ENCODE results near the gene ALDH4A1. TPM values are rescaled to one million over a fixed set of nuclear protein-coding genes. Genes with fewer than 3 reads are reported as not detected.

The ALDH4A1 gene
- total and polyA plus RNA-seq, 9 donors = 5.7 to 17.0 (median 13.1) TPM

- H3K4me1 ChIP-seq (ENCODE audit: control insufficient read depth, insufficient read depth, low read length) = peaks cover 11% of the 10 kb centered on the region
- no peaks in the 10 kb centered on the region for H3K36me3 ChIP-seq (ENCODE audit: control insufficient read depth, insufficient read depth, low read length)
- WGBS (ENCODE audit: insufficient coverage) = 92% methylated on average over 2 of the region's 2 CpGs
- peaks cover 20% of the 10 kb centered on the region for H3K27me3 ChIP-seq (ENCODE audit: control insufficient read depth, insufficient read depth, low read length)
- no peak for DNase-seq
- no peak overlapping the region for H3K4me3 ChIP-seq (ENCODE audit: low read length)
- peaks cover 2% of the 10 kb centered on the region for H3K9me3 ChIP-seq (replicated peaks; ENCODE audit: control insufficient read depth, low read depth, low read length)
- H3K27ac ChIP-seq (ENCODE audit: low read length) = no peak overlapping the region
These were observed 70.7 kb downstream of the ALDH4A1 start for GRCh38 chr1:18831656-18832055.

GRCh38 chr1:18830596-18830995 lies 71.8 kb downstream of the ALDH4A1 start:
- H3K27me3 ChIP-seq (ENCODE audit: control insufficient read depth, insufficient read depth, low read length) = peaks cover 19% of the 10 kb centered on the region

GRCh38 chr1:18829671-18830070 lies 72.7 kb downstream of the ALDH4A1 start:
- no CpG with 5 or more reads among the region's 1 CpG for WGBS (ENCODE audit: insufficient coverage)
- no peak for DNase-seq
- peaks cover 2% of the 10 kb centered on the region for H3K9me3 ChIP-seq (replicated peaks; ENCODE audit: control insufficient read depth, low read depth, low read length)
- H3K27me3 ChIP-seq (ENCODE audit: control insufficient read depth, insufficient read depth, low read length) = peaks cover 13% of the 10 kb centered on the region
- H3K27ac ChIP-seq (ENCODE audit: low read length) = no peak overlapping the region
- H3K4me3 ChIP-seq (ENCODE audit: low read length) = no peak overlapping the region
- peaks cover 11% of the 10 kb centered on the region for H3K4me1 ChIP-seq (ENCODE audit: control insufficient read depth, insufficient read depth, low read length)
- no peaks in the 10 kb centered on the region for H3K36me3 ChIP-seq (ENCODE audit: control insufficient read depth, insufficient read depth, low read length)

More at GRCh38 chr1:18830596-18830995, 71.8 kb downstream of the ALDH4A1 start:
- no peak for DNase-seq
- Histone ChIP-seq H3K36me3 (ENCODE audit: control insufficient read depth, insufficient read depth, low read length) (no peaks in the 10 kb centered on the region), H3K27ac (ENCODE audit: low read length) (no peak overlapping the region), H3K9me3 (replicated peaks; ENCODE audit: control insufficient read depth, low read depth, low read length) (peaks cover 2% of the 10 kb centered on the region), H3K4me1 (ENCODE audit: control insufficient read depth, insufficient read depth, low read length) (peaks cover 11% of the 10 kb centered on the region), H3K4me3 (ENCODE audit: low read length) (no peak overlapping the region)
- 7% methylated on average over 9 of the region's 12 CpGs for WGBS (ENCODE audit: insufficient coverage)

GRCh38 chr1:18828224-18828623 lies 74.1 kb downstream of the ALDH4A1 start:
- Histone ChIP-seq H3K4me3 (ENCODE audit: low read length) (no peak overlapping the region), H3K4me1 (ENCODE audit: control insufficient read depth, insufficient read depth, low read length) (peaks cover 11% of the 10 kb centered on the region), H3K9me3 (replicated peaks; ENCODE audit: control insufficient read depth, low read depth, low read length) (peaks cover 2% of the 10 kb centered on the region), H3K27me3 (ENCODE audit: control insufficient read depth, insufficient read depth, low read length) (peaks cover 8% of the 10 kb centered on the region), H3K36me3 (ENCODE audit: control insufficient read depth, insufficient read depth, low read length) (no peaks in the 10 kb centered on the region), H3K27ac (ENCODE audit: low read length) (no peak overlapping the region)
- no peak for DNase-seq
- no CpG with 5 or more reads among the region's 2 CpGs for WGBS (ENCODE audit: insufficient coverage)

- DNase-seq = no peak
- Histone ChIP-seq H3K9me3 (replicated peaks; ENCODE audit: control insufficient read depth, low read depth, low read length) (peaks cover 2% of the 10 kb centered on the region), H3K27ac (ENCODE audit: low read length) (no peak overlapping the region), H3K4me1 (ENCODE audit: control insufficient read depth, insufficient read depth, low read length) (peaks cover 27% of the 10 kb centered on the region), H3K36me3 (ENCODE audit: control insufficient read depth, insufficient read depth, low read length) (no peaks in the 10 kb centered on the region), H3K27me3 (ENCODE audit: control insufficient read depth, insufficient read depth, low read length) (peaks cover 18% of the 10 kb centered on the region), H3K4me3 (ENCODE audit: low read length) (no peak overlapping the region)
- WGBS (ENCODE audit: insufficient coverage) = 94% methylated on average over 6 of the region's 6 CpGs
These were observed 78.9 kb downstream of the ALDH4A1 start for GRCh38 chr1:18823438-18823837.

Other genes with a start within 250 kb of the ALDH4A1 start
- not detected for gene TAS1R2, start 42.9 kb downstream of the ALDH4A1 start, total RNA-seq
- not detected for gene TAS1R2, start 42.9 kb downstream of the ALDH4A1 start, polyA plus RNA-seq (ENCODE audit: insufficient read depth in 1 of 8, insufficient read length in 8 of 8, low replicate concordance in 1 of 8)
- gene IFFO2, start 54.1 kb upstream of the ALDH4A1 start, total RNA-seq = 4.2 TPM
- gene IFFO2, start 54.1 kb upstream of the ALDH4A1 start, polyA plus RNA-seq (ENCODE audit: insufficient read depth in 1 of 8, insufficient read length in 8 of 8, low replicate concordance in 1 of 8) = 1 to 10 TPM; 5.4 to 7.6 (median 6.7) TPM